A673 (cell line): ENCODE data around the gene MRPS18A.
"Not testable (repeated sequence)": the region's sequence is repeated elsewhere in the genome, so short reads cannot be mapped to it uniquely, and the experiment has no call there.

Experiments
- CTCF ChIP-seq: fragments of 300-800, 200-600 bp; sonication (generic); conservative IDR thresholded peaks from 2 replicates; pipeline ENCODE4 v1.5.1; 2017; ENCODE audit warnings: low read depth, mild to moderate bottlenecking, antibody characterized with exemption, low read length, moderate library complexity, mixed read lengths
- EZH2 ChIP-seq: fragments of 200-600 bp; sonication (generic); IDR thresholded peaks from 2 replicates; pipeline ENCODE4 v1.6.1; 2017; ENCODE audit warnings: borderline replicate concordance, low read depth, mild to moderate bottlenecking, mixed read lengths, antibody characterized with exemption, low read length; ENCODE audit not compliant: poor library complexity, severe bottlenecking

GRCh38 chr6:43662948-43663347 is 24.6 kb downstream of the MRPS18A start:
- TF ChIP-seq CTCF, EZH2: not testable (repeated sequence)
